H1 (cell line): ENCODE measurements around the gene CEP192. TPM values are rescaled to one million over a fixed set of nuclear protein-coding genes. Genes with fewer than 3 reads are reported as not detected.

ENCODE experiments used
- CTCF ChIA-PET: fragments of 300-600 bp; sonication (Branson Sonifier 250); formaldehyde crosslinking; loops from one replicate; lab custom pipeline; 2021; ENCODE audit not compliant: partially characterized antibody; lab: Charles Lee
- POLR2A ChIA-PET: fragments of 300-600 bp; sonication (Branson Sonifier 250); formaldehyde crosslinking; loops from one replicate; lab custom pipeline; 2021; ENCODE audit warnings: inconsistent platforms; ENCODE audit not compliant: partially characterized antibody; lab: Charles Lee
- DNase-seq, 2 experiments: peaks; one replicate each; pipeline versions ENCODE4 v3.0.0 to v3.0.0-alpha.2; 2010 to 2022; ENCODE audit warnings: low spot score in 2 of 2, low read depth in 1 of 2, mixed read lengths in 1 of 2
- FAIRE-seq: peaks from 2 replicates; lab custom pipeline; 2011; peaks lifted over from hg19 to GRCh38; lab: Jason Lieb, UNC
- H2AFZ ChIP-seq: 2 replicates; pipeline ENCODE4 v1.8.1; 2012; ENCODE audit warnings: low read length, inconsistent platforms
- H2AK5ac ChIP-seq: 2 replicates; pipeline ENCODE4 v1.6.1; 2013; ENCODE audit warnings: low read depth, low read length
- H2BK120ac ChIP-seq: replicated peaks from 2 replicates; pipeline ENCODE3; 2013; ENCODE audit warnings: low read depth, low read length, inconsistent platforms
- H2BK12ac ChIP-seq: 2 replicates; pipeline ENCODE4 v1.6.1; 2013; ENCODE audit warnings: low read depth, low read length
- H2BK15ac ChIP-seq: 2 replicates; pipeline ENCODE4 v1.6.1; 2013; ENCODE audit warnings: low read length
- H2BK20ac ChIP-seq: 2 replicates; pipeline ENCODE4 v1.6.1; 2013; ENCODE audit warnings: low read length
- H2BK5ac ChIP-seq: 2 replicates; pipeline ENCODE4 v1.6.1; 2013; ENCODE audit warnings: low read depth, low read length
- H3K14ac ChIP-seq: 2 replicates; pipeline ENCODE4 v1.6.1; 2013; ENCODE audit warnings: inconsistent platforms; ENCODE audit not compliant: insufficient read length
- H3K18ac ChIP-seq: 2 replicates; pipeline ENCODE4 v1.6.1; 2013; ENCODE audit warnings: low read length; ENCODE audit errors: extremely low read depth
- H3K23ac ChIP-seq: 2 replicates; pipeline ENCODE4 v1.6.1; 2013; ENCODE audit warnings: inconsistent platforms; ENCODE audit not compliant: insufficient read length
- H3K23me2 ChIP-seq: 2 replicates; pipeline ENCODE4 v1.6.1; 2013; ENCODE audit warnings: low read depth, low read length
- H3K27ac ChIP-seq: 2 replicates; pipeline ENCODE4 v1.6.1; 2011; ENCODE audit warnings: low read depth, low read length, inconsistent platforms
- H3K27me3 ChIP-seq, 4 experiments: replicated peaks in 1 of 4; 1 replicate in 1 of 4; 2 replicates in 3 of 4; pipeline versions ENCODE4 v1.6.1 to v1.8.1; 2011 to 2013; ENCODE audit warnings: low read length in 3 of 4, mild to moderate bottlenecking in 3 of 4, inconsistent platforms in 2 of 4, mixed read lengths in 2 of 4, moderate library complexity in 1 of 4; ENCODE audit not compliant: control insufficient read depth in 3 of 4, insufficient read depth in 3 of 4; ENCODE audit errors: extremely low read depth in 1 of 4
- H3K36me3 ChIP-seq, 4 experiments: 2 replicates each; pipeline versions ENCODE4 v1.6.1 to v1.8.1; 2011 to 2013; ENCODE audit warnings: mild to moderate bottlenecking in 4 of 4, low read length in 3 of 4, moderate library complexity in 2 of 4, control low read depth in 1 of 4, inconsistent platforms in 1 of 4; ENCODE audit not compliant: insufficient read depth in 4 of 4, control insufficient read depth in 2 of 4
- H3K4ac ChIP-seq: replicated peaks from 2 replicates; pipeline ENCODE3; 2013; ENCODE audit warnings: low read length, low read depth, mixed read lengths, inconsistent platforms; ENCODE audit not compliant: insufficient read length
- H3K4me1 ChIP-seq, 4 experiments: replicated peaks in 1 of 4; 1 replicate in 1 of 4; 2 replicates in 3 of 4; pipeline versions ENCODE4 v1.6.1 to v1.8.1; 2011 to 2013; ENCODE audit warnings: low read length in 3 of 4, inconsistent platforms in 2 of 4, mixed read lengths in 1 of 4; ENCODE audit not compliant: insufficient read depth in 4 of 4, control insufficient read depth in 3 of 4
- H3K4me2 ChIP-seq, 2 experiments: 2 replicates each; pipeline versions ENCODE4 v1.6.1 to v1.8.1; 2011 to 2013; ENCODE audit warnings: low read depth in 2 of 2, low read length in 2 of 2, control low read depth in 1 of 2, inconsistent platforms in 1 of 2, mild to moderate bottlenecking in 1 of 2; ENCODE audit not compliant: insufficient read depth in 1 of 2
- H3K4me3 ChIP-seq, 4 experiments: fragments of 200-600, 300-600 bp in 1 of 4; sonication (generic), shearing (Covaris generic), sonication (Bioruptor Twin) in 1 of 4; 2 replicates each; pipeline versions ENCODE4 v1.5.1 to v1.8.1; 2011 to 2016; ENCODE audit warnings: low read length in 4 of 4, low read depth in 3 of 4, control low read depth in 2 of 4, inconsistent platforms in 2 of 4, mild to moderate bottlenecking in 2 of 4, mixed read lengths in 1 of 4, moderate library complexity in 1 of 4; ENCODE audit not compliant: insufficient read depth in 2 of 4; ENCODE audit errors: extremely low read depth in 1 of 4
- H3K56ac ChIP-seq: replicated peaks from 2 replicates; pipeline ENCODE3; 2013; ENCODE audit warnings: low read depth, mild to moderate bottlenecking, mixed read lengths, low read length, inconsistent platforms; ENCODE audit not compliant: insufficient read length
- H3K79me1 ChIP-seq: 2 replicates; pipeline ENCODE4 v1.6.1; 2013; ENCODE audit warnings: low read depth, low read length, control low read depth
- H3K79me2 ChIP-seq, 2 experiments: 2 replicates each; pipeline versions ENCODE4 v1.6.1 to v1.8.1; 2012 to 2013; ENCODE audit warnings: low read length in 2 of 2, mild to moderate bottlenecking in 2 of 2, inconsistent platforms in 1 of 2; ENCODE audit not compliant: insufficient read depth in 2 of 2, control insufficient read depth in 1 of 2
- H3K9ac ChIP-seq, 4 experiments: replicated peaks in 1 of 4; 1 replicate in 1 of 4; 2 replicates in 3 of 4; pipeline versions ENCODE4 v1.6.1 to v1.8.1; 2011 to 2013; ENCODE audit warnings: low read depth in 3 of 4, low read length in 3 of 4, control low read depth in 2 of 4, mild to moderate bottlenecking in 2 of 4, moderate library complexity in 2 of 4, inconsistent platforms in 1 of 4; ENCODE audit errors: extremely low read depth in 1 of 4
- H3K9me3 ChIP-seq, 2 experiments: 2 replicates each; pipeline versions ENCODE4 v1.6.1 to v1.8.1; 2012 to 2013; ENCODE audit warnings: mild to moderate bottlenecking in 2 of 2, moderate library complexity in 2 of 2, control low read depth in 1 of 2, inconsistent platforms in 1 of 2, low read depth in 1 of 2, low read length in 1 of 2, mixed read lengths in 1 of 2; ENCODE audit not compliant: insufficient read depth in 2 of 2
- H4K20me1 ChIP-seq, 2 experiments: replicated peaks in 1 of 2; 2 replicates each; pipeline versions ENCODE3 to v1.8.1; 2011 to 2013; ENCODE audit warnings: inconsistent platforms in 2 of 2, low read length in 2 of 2, mild to moderate bottlenecking in 1 of 2; ENCODE audit not compliant: insufficient read depth in 2 of 2, control insufficient read depth in 1 of 2
- H4K5ac ChIP-seq: 2 replicates; pipeline ENCODE4 v1.6.1; 2013; ENCODE audit warnings: low read length, low read depth, mixed read lengths, inconsistent platforms; ENCODE audit not compliant: insufficient read length
- H4K8ac ChIP-seq: 2 replicates; pipeline ENCODE4 v1.8.0; 2013; ENCODE audit warnings: mild to moderate bottlenecking, moderate library complexity, low read length, inconsistent platforms; ENCODE audit not compliant: insufficient read depth; ENCODE audit errors: extremely low read depth
- H4K91ac ChIP-seq: replicated peaks from 2 replicates; pipeline ENCODE3; 2013; ENCODE audit warnings: low read length, mixed read lengths, inconsistent platforms; ENCODE audit not compliant: insufficient read length
- ASH2L ChIP-seq: fragments of 200-600, 300-600 bp; sonication (generic); IDR thresholded peaks from one replicate; pipeline ENCODE4 v1.7.1; 2017; ENCODE audit warnings: low read length
- ATF2 ChIP-seq: IDR thresholded peaks from 2 replicates; pipeline ENCODE4 v1.6.1; 2012; ENCODE audit warnings: low read length, inconsistent platforms
- CBX8 ChIP-seq: fragments of 300-800, 300-1000 bp; sonication (generic); IDR thresholded peaks from 2 replicates; pipeline ENCODE4 v1.7.1; 2016; ENCODE audit warnings: low read depth, low read length, borderline replicate concordance
- CHD2 ChIP-seq: IDR thresholded peaks from 2 replicates; pipeline ENCODE4 v1.6.1; 2012; ENCODE audit warnings: low read length, improper control_type of control experiment
- MAFK ChIP-seq: IDR thresholded peaks from 2 replicates; pipeline ENCODE4 v1.6.1; 2012; ENCODE audit warnings: low read depth, mild to moderate bottlenecking, improper control_type of control experiment, low read length
- POLR2A ChIP-seq, 2 experiments: IDR thresholded peaks; 1 replicate in 1 of 2; 2 replicates in 1 of 2; pipeline ENCODE4 v1.6.1; 2011; ENCODE audit warnings: low read depth in 2 of 2, low read length in 2 of 2, mild to moderate bottlenecking in 2 of 2; ENCODE audit errors: control extremely low read depth in 1 of 2
- RBBP5 ChIP-seq: IDR thresholded peaks from 2 replicates; pipeline ENCODE4 v1.7.1; 2012; ENCODE audit warnings: low read depth, mild to moderate bottlenecking, inconsistent platforms, low read length, moderate library complexity, borderline replicate concordance
- SAP30 ChIP-seq: fragments of 300-600 bp; sonication (generic); IDR thresholded peaks from 2 replicates; pipeline ENCODE4 v1.7.1; 2012; ENCODE audit warnings: low read length, moderate library complexity, mild to moderate bottlenecking, inconsistent platforms; ENCODE audit not compliant: insufficient read depth, insufficient replicate concordance
- SIRT6 ChIP-seq: IDR thresholded peaks from one replicate; pipeline ENCODE4 v1.7.1; 2012; ENCODE audit warnings: low read length, inconsistent platforms
- SIX5 ChIP-seq: IDR thresholded peaks from 2 replicates; pipeline ENCODE4 v1.6.1; 2011; ENCODE audit warnings: mild to moderate bottlenecking, low read depth, low read length
- SRF ChIP-seq: IDR thresholded peaks from 2 replicates; pipeline ENCODE4 v1.6.1; 2011; ENCODE audit warnings: mild to moderate bottlenecking, low read depth, low read length, moderate library complexity
- SUZ12 ChIP-seq: fragments of 200-600 bp; sonication (generic); IDR thresholded peaks from 2 replicates; pipeline ENCODE4 v1.6.1; 2012; ENCODE audit warnings: mild to moderate bottlenecking, inconsistent platforms, low read length, moderate library complexity, mixed read lengths
- TAF1 ChIP-seq: IDR thresholded peaks from 2 replicates; pipeline ENCODE4 v1.6.1; 2011; ENCODE audit warnings: mild to moderate bottlenecking, low read depth, low read length
- TEAD4 ChIP-seq: IDR thresholded peaks from 2 replicates; pipeline ENCODE4 v1.6.1; 2012; ENCODE audit warnings: low read depth, low read length, inconsistent platforms, mixed read lengths
- YY1 ChIP-seq: IDR thresholded peaks from 2 replicates; pipeline ENCODE4 v1.6.1; 2011; ENCODE audit warnings: low read depth, mild to moderate bottlenecking, low read length
- WGBS, 2 experiments: shearing (Covaris generic) in 1 of 2; methylation state at CpG; one replicate each; pipeline versions ENCODE4 v1.1.6 to v1.1.7; 2013 to 2015; ENCODE audit warnings: low lambda C conversion rate in 2 of 2, mixed read lengths in 2 of 2, inconsistent platforms in 1 of 2, low coverage in 1 of 2, missing lambda C conversion rate in 1 of 2; ENCODE audit not compliant: insufficient replicate concordance in 2 of 2, insufficient coverage in 1 of 2, insufficient read length in 1 of 2; ENCODE audit errors: extremely low coverage in 1 of 2, missing lambda C conversion rate in 1 of 2; 5-methylcytosine and 5-hydroxymethylcytosine counted together
- polyA plus RNA-seq, 7 experiments: library from polyadenylated mRNA; depleted of rRNA in 3 of 7; stranded (reverse) in 5 of 7; unstranded in 2 of 7; fragments of >200 nt in 5 of 7; fragments of 200-250 nt in 2 of 7; gene quantifications; 1 replicate in 5 of 7; 2 replicates in 1 of 7; 4 replicates in 1 of 7; pipeline versions ENCODE4 v1.2.1 to v1.2.3, GENCODE V29; 2011 to 2013; ENCODE audit warnings: missing spikeins in 2 of 7, mixed read lengths in 2 of 7
- total RNA-seq: library from RNA; stranded (reverse); fragmentation: NEBNext Ultra II Directional; extraction: Animal tissue kit (Norgen Biotek cat#: 25700); gene quantifications from 2 replicates; pipeline ENCODE4 v1.2.1, GENCODE V29; 2021

Gene CEP192
- total and polyA plus RNA-seq, 2 of the 8 experiments (the other 6 are each of a cell fraction or from before 2014, with no cell fraction given), result 13.4 to 23.1 TPM

- ChIA-PET POLR2A (no interaction called here), CTCF (no interaction called here)
- Histone ChIP-seq H3K79me2 (no peaks in the 10 kb centered on the region), H3K4me1 (peaks cover 0 to 3% (median 0%) of the 10 kb centered on the region in 4 experiments; a peak in 1 of 7 replicates), H3K9me3 (no peaks in the 10 kb centered on the region), H3K18ac (no peak overlapping the region), H2AFZ (no peak overlapping the region), H3K56ac (no peak overlapping the region), H3K4me3 (no peak overlapping the region), H3K14ac (no peak overlapping the region), H2BK12ac (no peak overlapping the region), H3K36me3 (peaks cover 12 to 46% (median 38%) of the 10 kb centered on the region in 4 experiments; a peak in 7 of 8 replicates), H4K5ac (no peak overlapping the region), H4K91ac (no peak overlapping the region), H2BK120ac (no peak overlapping the region), H3K23me2 (no peaks in the 10 kb centered on the region), H3K4me2 (no peak overlapping the region), H3K27me3 (no peaks in the 10 kb centered on the region), H3K79me1 (no peaks in the 10 kb centered on the region), H3K27ac (no peak overlapping the region), H2AK5ac (no peak overlapping the region), H2BK5ac (no peak overlapping the region), H4K20me1 (no peaks in the 10 kb centered on the region), H3K23ac (no peak overlapping the region), H4K8ac (no peak overlapping the region), H3K4ac (peak overlapping the region; percentile 57), H2BK15ac (no peak overlapping the region), H2BK20ac (no peak overlapping the region), H3K9ac (no peak overlapping the region)
- DNase-seq (no peak), FAIRE-seq (no peak)
- whole genome bisulfite sequencing, 2 experiments, result 92% methylated on average over 7 of the region's 7 CpGs; no CpG with 5 or more reads in 1 of the 2 experiments
- TF ChIP-seq ATF2 (no peak), CBX8 (no peak), SIX5 (no peak), TEAD4 (no peak), MAFK (no peak), POLR2A (IDR thresholded peaks at IDR 0.05; ENCODE audit: control extremely low read depth in 1 of 2, low read depth in 2 of 2, low read length in 2 of 2) (no peak), TAF1 (no peak), SIRT6 (no peak), RBBP5 (no peak), ASH2L (no peak), YY1 (no peak), CHD2 (no peak), SAP30 (no peak), SUZ12 (no peak), SRF (no peak)
Measured at GRCh38 chr18:13067966-13068365, 76.8 kb downstream of the CEP192 start.
